Activated B cell treated with CpG ODN at 0.5 μM for 24 hours (primary cell): Measurements from ENCODE around the gene FAM210A. TPM values are rescaled to one million over a fixed set of nuclear protein-coding genes. Genes with fewer than 3 reads are reported as not detected.
"Not testable (repeated sequence)": the region's sequence is repeated elsewhere in the genome, so short reads cannot be mapped to it uniquely, and the experiment has no call there.

Experiments used
- ATAC-seq: fragments of 200-7000 bp; cut with Tn5 transposase; one replicate; pipeline ENCODE4 v1.10.0; 2021; ENCODE audit warnings: low read depth, mild to moderate bottlenecking, moderate library complexity
- CTCF ChIA-PET: fragments of 350-600 bp; sonication (Branson Sonifier 250); formaldehyde crosslinking; loops from one replicate; lab custom pipeline; 2021; ENCODE audit warnings: antibody characterized with exemption; lab: Charles Lee
- POLR2A ChIA-PET: fragments of 350-600 bp; sonication (Branson Sonifier 250); formaldehyde crosslinking; loops from one replicate; lab custom pipeline; 2021; ENCODE audit warnings: antibody characterized with exemption; lab: Charles Lee
- DNase-seq: peaks from one replicate; pipeline ENCODE4 v3.0.0; 2022
- H3K27ac Mint-ChIP-seq: one replicate; pipeline ENCODE4 v1.8.0; 2020; ENCODE audit warnings: mixed read lengths
- H3K27me3 Mint-ChIP-seq: one replicate; pipeline ENCODE4 v1.8.0; 2021; ENCODE audit warnings: mixed read lengths
- H3K36me3 Mint-ChIP-seq: one replicate; pipeline ENCODE4 v1.8.0; 2021; ENCODE audit warnings: low read depth, mixed read lengths
- H3K4me1 Mint-ChIP-seq: one replicate; pipeline ENCODE4 v1.8.0; 2021; ENCODE audit warnings: mixed read lengths
- H3K4me3 Mint-ChIP-seq: one replicate; pipeline ENCODE4 v1.8.0; 2020; ENCODE audit warnings: mild to moderate bottlenecking, mixed read lengths
- H3K9me3 Mint-ChIP-seq: one replicate; pipeline ENCODE4 v1.8.0; 2020; ENCODE audit warnings: mixed read lengths
- CTCF ChIP-seq: fragments of 200-600 bp; IDR thresholded peaks from one replicate; pipeline ENCODE4 v1.8.0; 2022; ENCODE audit warnings: antibody characterized with exemption, mild to moderate bottlenecking
- intact Hi-C: fragments of 100-400 bp; cut with micrococcal nuclease; formaldehyde crosslinking; loops from one replicate; pipeline ENCODE4 v1.15.1; 2024
- total RNA-seq: library from RNA; stranded (reverse); gene quantifications from 2 replicates; pipeline ENCODE4 v1.2.3, GENCODE V29; 2022

The FAM210A gene
- total RNA-seq, 1 donor from 2014 or later: 12.6 TPM

GRCh38 chr18:13756671-13757070 is 30.3 kb upstream of the FAM210A start:
- Mint-ChIP-seq H3K9me3 (no peaks in the 10 kb centered on the region), H3K4me3 (no peak overlapping the region), H3K27ac (no peak overlapping the region), H3K36me3 (peaks cover 89% of the 10 kb centered on the region), H3K27me3 (no peaks in the 10 kb centered on the region), H3K4me1 (no peaks in the 10 kb centered on the region)
- ATAC-seq: no peak
- no peak for TF ChIP-seq CTCF
- intact Hi-C loops: no loop called here
- DNase-seq: no peak
- CTCF ChIA-PET: no interaction called here
- POLR2A ChIA-PET: no interaction called here

DNA sequence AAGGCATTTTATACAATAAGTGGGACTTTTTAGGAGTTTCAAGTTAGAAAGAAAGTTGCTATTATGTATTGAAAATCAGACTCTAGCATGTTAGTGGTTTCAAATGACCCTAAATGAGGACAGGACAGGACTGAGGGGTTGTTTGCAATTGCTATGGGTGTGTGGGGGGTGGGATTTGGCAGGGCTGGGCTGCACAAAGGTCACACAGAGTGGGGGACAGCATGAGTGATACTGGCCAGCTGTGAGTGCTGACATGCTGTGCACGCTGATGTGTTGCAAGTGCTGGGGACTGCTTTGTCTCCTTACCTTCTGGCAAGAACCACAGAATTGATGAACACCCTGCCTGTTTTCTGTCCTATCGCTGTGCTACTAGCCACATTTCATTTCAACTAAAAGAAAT is 29.9 kb upstream of the FAM210A start:
- Mint-ChIP-seq H3K36me3 (peaks cover 91% of the 10 kb centered on the region), H3K9me3 (peaks cover under 1% of the 10 kb centered on the region), H3K27me3 (no peaks in the 10 kb centered on the region), H3K4me1 (no peaks in the 10 kb centered on the region), H3K4me3 (no peak overlapping the region), H3K27ac (no peak overlapping the region)
- intact Hi-C loops: no loop called here
- POLR2A ChIA-PET: no interaction called here
- DNase-seq (no peak), ATAC-seq (no peak)
- no peak for TF ChIP-seq CTCF
- CTCF ChIA-PET: no interaction called here

DNA sequence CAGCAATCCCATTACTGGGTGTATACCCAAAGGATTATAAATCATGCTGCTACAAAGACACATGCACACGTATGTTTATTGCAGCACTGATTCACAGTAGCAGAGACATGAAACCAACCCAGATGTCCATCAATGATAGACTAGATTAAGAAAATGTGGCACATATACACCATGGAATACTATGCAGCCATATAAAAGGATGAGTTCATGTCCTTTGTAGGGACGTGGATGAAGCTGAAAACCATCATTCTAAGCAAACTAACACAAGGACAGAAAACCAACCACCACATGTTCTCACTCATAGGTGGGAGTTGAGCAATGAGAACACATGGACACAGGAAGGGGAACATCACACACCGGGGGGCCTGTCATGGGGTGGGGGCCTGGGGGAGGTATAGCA is 25.2 kb upstream of the FAM210A start:
- intact Hi-C loops, ATAC-seq, H3K4me1 Mint-ChIP-seq, H3K4me3 Mint-ChIP-seq, CTCF ChIA-PET, DNase-seq, POLR2A ChIA-PET, H3K27me3 Mint-ChIP-seq, H3K9me3 Mint-ChIP-seq, H3K27ac Mint-ChIP-seq: not testable (repeated sequence)
- H3K36me3 Mint-ChIP-seq: peaks cover 92% of the 10 kb centered on the region

DNA sequence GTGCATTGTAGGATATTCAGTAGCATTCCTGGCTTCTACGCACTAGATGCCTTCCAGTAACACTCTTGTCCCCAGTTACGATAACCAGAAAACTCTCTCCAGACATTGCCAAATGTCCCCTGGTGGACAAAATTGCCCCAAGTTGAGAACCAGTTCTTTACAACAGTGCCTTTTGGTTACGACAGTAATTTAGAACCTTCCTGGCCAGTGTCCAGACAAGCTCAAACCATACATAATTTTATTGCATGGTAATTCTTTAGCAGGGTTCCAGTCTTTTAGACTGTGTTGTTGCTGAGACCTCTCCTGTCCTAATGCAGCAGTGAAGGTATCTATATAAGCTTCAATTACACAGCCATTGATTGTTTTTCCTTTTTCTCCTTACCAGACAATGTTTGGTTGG is 20.3 kb upstream of the FAM210A start:
- peaks cover 2% of the 10 kb centered on the region for H3K9me3 Mint-ChIP-seq
- intact Hi-C loops: no loop called here
- H3K4me3 Mint-ChIP-seq: no peak overlapping the region
- DNase-seq (no peak), ATAC-seq (no peak)
- ChIA-PET CTCF (no interaction called here), POLR2A (interaction anchor here (0.6 to 0.7 kb wide), 2 partner anchors 45 to 1056 kb away, joined by 5 to 6 read pairs; no protein-coding TSS in a partner anchor)
- H3K36me3 Mint-ChIP-seq: peaks cover 85% of the 10 kb centered on the region
- no peaks in the 10 kb centered on the region for H3K4me1 Mint-ChIP-seq
- no peaks in the 10 kb centered on the region for H3K27me3 Mint-ChIP-seq
- no peak for TF ChIP-seq CTCF
- no peak overlapping the region for H3K27ac Mint-ChIP-seq

- DNase-seq (no peak), ATAC-seq (no peak)
- Mint-ChIP-seq H3K4me1 (no peaks in the 10 kb centered on the region), H3K4me3 (no peak overlapping the region), H3K36me3 (peaks cover 85% of the 10 kb centered on the region), H3K9me3 (no peaks in the 10 kb centered on the region), H3K27me3 (no peaks in the 10 kb centered on the region), H3K27ac (no peak overlapping the region)
- TF ChIP-seq CTCF: no peak
- intact Hi-C loops: no loop called here
- ChIA-PET CTCF (no interaction called here), POLR2A (interaction anchor here (0.6 kb wide), 1 partner anchor 1055 kb away, joined by 6 read pairs; no protein-coding TSS in a partner anchor)
These were observed 19.3 kb upstream of the FAM210A start for GRCh38 chr18:13745696-13746095.

DNA sequence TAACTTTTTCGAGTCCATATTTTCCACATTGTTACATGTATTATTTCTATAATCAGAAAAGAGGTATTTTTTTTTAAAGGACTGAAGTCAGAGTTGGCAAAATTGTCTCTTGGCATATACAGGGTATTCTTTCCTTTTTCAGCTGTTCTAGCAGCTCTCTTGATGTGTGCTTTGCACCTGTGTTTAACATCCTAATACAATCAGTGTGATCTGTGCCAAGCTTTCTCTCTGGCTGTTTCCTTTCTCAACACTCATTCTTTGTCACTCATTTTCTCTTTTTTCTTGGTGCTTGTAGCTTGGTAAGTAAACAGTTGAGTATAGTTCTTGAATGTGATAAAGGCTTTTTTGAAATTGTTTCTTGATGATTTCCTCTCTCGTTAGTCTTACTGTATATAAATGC is 9.3 kb upstream of the FAM210A start:
- ChIA-PET CTCF (no interaction called here), POLR2A (interaction anchor here (1.0 kb wide), 1 partner anchor 8 kb away, joined by 3 read pairs; no protein-coding TSS in a partner anchor)
- H3K4me3 Mint-ChIP-seq: no peak overlapping the region
- DNase-seq (no peak), ATAC-seq (no peak)
- TF ChIP-seq CTCF: no peak
- no peak overlapping the region for H3K27ac Mint-ChIP-seq
- H3K27me3 Mint-ChIP-seq: no peaks in the 10 kb centered on the region
- H3K4me1 Mint-ChIP-seq: peaks cover 1% of the 10 kb centered on the region
- H3K9me3 Mint-ChIP-seq: no peaks in the 10 kb centered on the region
- peaks cover 73% of the 10 kb centered on the region for H3K36me3 Mint-ChIP-seq
- intact Hi-C loops: no loop called here
